ENCODE measurements around the gene SPINT2.

GRCh38 chr19:38308006-38308766 is 43.8 kb downstream of the SPINT2 start:
- TF ChIP-seq CTCF (IDR thresholded peaks at IDR 0.05) (no peak), EZH2 (IDR thresholded peaks at IDR 0.05) (no peak)
